ENCODE measurements around the gene COCH. TPM values are rescaled to one million over a fixed set of nuclear protein-coding genes. Genes with fewer than 3 reads are reported as not detected.

The COCH gene
- total RNA-seq, 1 donor from 2014 or later = 3.7 TPM

- H3K4me3 Mint-ChIP-seq (ENCODE audit: unreplicated experiment) = no peak overlapping the region
- no peaks in the 10 kb centered on the region for H3K27me3 Mint-ChIP-seq (ENCODE audit: unreplicated experiment)
- TF ChIP-seq, protein P1, sequence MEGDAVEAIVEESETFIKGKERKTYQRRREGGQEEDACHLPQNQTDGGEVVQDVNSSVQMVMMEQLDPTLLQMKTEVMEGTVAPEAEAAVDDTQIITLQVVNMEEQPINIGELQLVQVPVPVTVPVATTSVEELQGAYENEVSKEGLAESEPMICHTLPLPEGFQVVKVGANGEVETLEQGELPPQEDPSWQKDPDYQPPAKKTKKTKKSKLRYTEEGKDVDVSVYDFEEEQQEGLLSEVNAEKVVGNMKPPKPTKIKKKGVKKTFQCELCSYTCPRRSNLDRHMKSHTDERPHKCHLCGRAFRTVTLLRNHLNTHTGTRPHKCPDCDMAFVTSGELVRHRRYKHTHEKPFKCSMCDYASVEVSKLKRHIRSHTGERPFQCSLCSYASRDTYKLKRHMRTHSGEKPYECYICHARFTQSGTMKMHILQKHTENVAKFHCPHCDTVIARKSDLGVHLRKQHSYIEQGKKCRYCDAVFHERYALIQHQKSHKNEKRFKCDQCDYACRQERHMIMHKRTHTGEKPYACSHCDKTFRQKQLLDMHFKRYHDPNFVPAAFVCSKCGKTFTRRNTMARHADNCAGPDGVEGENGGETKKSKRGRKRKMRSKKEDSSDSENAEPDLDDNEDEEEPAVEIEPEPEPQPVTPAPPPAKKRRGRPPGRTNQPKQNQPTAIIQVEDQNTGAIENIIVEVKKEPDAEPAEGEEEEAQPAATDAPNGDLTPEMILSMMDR (IDR thresholded peaks at IDR 0.05; ENCODE audit: unreplicated experiment) = no peak
- H3K4me1 Mint-ChIP-seq (ENCODE audit: unreplicated experiment) = peaks cover 5% of the 10 kb centered on the region
- H3K27ac Mint-ChIP-seq (ENCODE audit: unreplicated experiment) = no peak overlapping the region
- DNase-seq (ENCODE audit: low spot score) = no peak
- H3K36me3 Mint-ChIP-seq (ENCODE audit: low read depth, unreplicated experiment) = peaks cover 8% of the 10 kb centered on the region
- H3K9me3 Mint-ChIP-seq (ENCODE audit: unreplicated experiment) = no peaks in the 10 kb centered on the region
Observed at GRCh38 chr14:30938617-30939016, 64.3 kb downstream of the COCH start.

Other genes with a start within 250 kb of the COCH start
- gene AP4S1, start 151.1 kb downstream of the COCH start, total RNA-seq (ENCODE audit: unreplicated experiment) = 9.2 TPM
- 42.7 TPM for gene STRN3, start 151.8 kb downstream of the COCH start, total RNA-seq (ENCODE audit: unreplicated experiment)